Esophagus (tissue), 2 donors: Measurements from ENCODE around the gene FNDC3B. TPM values are rescaled to one million over a fixed set of nuclear protein-coding genes. Genes with fewer than 3 reads are reported as not detected.

Experiments
- H3K27ac ChIP-seq, 2 donors: one replicate each; pipeline ENCODE4 v1.5.1; 2013; ENCODE audit warnings: low read depth in 2 of 2, mild to moderate bottlenecking in 2 of 2, inconsistent platforms in 1 of 2, low read length in 1 of 2, moderate library complexity in 1 of 2
- H3K27me3 ChIP-seq, 2 donors: one replicate each; pipeline ENCODE4 v1.6.1; 2013; ENCODE audit warnings: low read length in 2 of 2, control low read depth in 1 of 2, mild to moderate bottlenecking in 1 of 2; ENCODE audit not compliant: insufficient read depth in 2 of 2, control insufficient read depth in 1 of 2
- H3K36me3 ChIP-seq, 2 donors: one replicate each; pipeline ENCODE4 v1.6.1; 2013; ENCODE audit warnings: low read length in 1 of 2; ENCODE audit not compliant: control insufficient read depth in 2 of 2, insufficient read depth in 2 of 2
- H3K4me1 ChIP-seq, 2 donors: one replicate each; pipeline ENCODE4 v1.6.1; 2013; ENCODE audit warnings: low read length in 1 of 2; ENCODE audit not compliant: control insufficient read depth in 2 of 2, insufficient read depth in 2 of 2
- H3K4me3 ChIP-seq, 2 donors: one replicate each; pipeline ENCODE4 v1.5.1; 2013; ENCODE audit warnings: low read length in 2 of 2, mild to moderate bottlenecking in 2 of 2, low read depth in 1 of 2, moderate library complexity in 1 of 2
- H3K9me3 ChIP-seq, 2 donors: one replicate each; pipeline ENCODE4 v1.6.1; 2013; ENCODE audit warnings: mild to moderate bottlenecking in 2 of 2, low read depth in 1 of 2, low read length in 1 of 2, moderate library complexity in 1 of 2; ENCODE audit not compliant: control insufficient read depth in 2 of 2, insufficient read depth in 1 of 2
- WGBS, 2 donors: extraction: QIAGEN DNeasy Blood & Tissue Kit; methylation state at CpG; one replicate each; pipeline ENCODE4 v1.1.7; 2013; 5-methylcytosine and 5-hydroxymethylcytosine counted together
- polyA plus RNA-seq, 2 donors: library from polyadenylated mRNA; stranded (reverse); fragments of 200-250 nt; gene quantifications; one replicate each; pipeline ENCODE4 v1.2.3, GENCODE V29; 2013
- donor health status: healthy with polysubstance abuse.
- donor health status: Bipolar disorder and iron deficiency.

The FNDC3B gene
- polyA plus RNA-seq, 2 donors, result 2.8 to 3.3 TPM

- no peaks in the 10 kb centered on the region for H3K9me3 ChIP-seq
- H3K36me3 ChIP-seq, result no peaks in the 10 kb centered on the region
- no peak overlapping the region for H3K4me3 ChIP-seq
- WGBS, 2 donors, result 90% methylated on average over 2 of the region's 2 CpGs
- no peak overlapping the region for H3K27ac ChIP-seq
- peaks cover 3 to 6% of the 10 kb centered on the region in 2 donors for H3K4me1 ChIP-seq
- no peaks in the 10 kb centered on the region for H3K27me3 ChIP-seq
Measured at GRCh38 chr3:172213200-172213599, 173.8 kb downstream of the FNDC3B start.

- no peaks in the 10 kb centered on the region for H3K36me3 ChIP-seq
- H3K27ac ChIP-seq, result no peak overlapping the region
- no peaks in the 10 kb centered on the region for H3K27me3 ChIP-seq
- H3K4me3 ChIP-seq, result no peak overlapping the region
- WGBS, 2 donors, result 71 to 77% methylated on average over 4 of the region's 4 CpGs
- H3K4me1 ChIP-seq, result peaks cover 2 to 3% of the 10 kb centered on the region in 2 donors
- no peaks in the 10 kb centered on the region for H3K9me3 ChIP-seq
Measured at GRCh38 chr3:172213904-172214303, 174.5 kb downstream of the FNDC3B start.

GRCh38 chr3:172216267-172216666 lies 176.9 kb downstream of the FNDC3B start:
- H3K4me1 ChIP-seq, result no peaks in the 10 kb centered on the region
- no peaks in the 10 kb centered on the region for H3K27me3 ChIP-seq
- H3K36me3 ChIP-seq, result no peaks in the 10 kb centered on the region
- H3K27ac ChIP-seq, result no peak overlapping the region
- H3K4me3 ChIP-seq, result no peak overlapping the region
- no peaks in the 10 kb centered on the region for H3K9me3 ChIP-seq
- WGBS, 2 donors, result 96 to 98% methylated on average over 5 of the region's 5 CpGs

GRCh38 chr3:172216911-172217310 lies 177.5 kb downstream of the FNDC3B start:
- Histone ChIP-seq H3K4me3 (no peak overlapping the region), H3K4me1 (no peaks in the 10 kb centered on the region), H3K27me3 (no peaks in the 10 kb centered on the region), H3K9me3 (no peaks in the 10 kb centered on the region), H3K36me3 (no peaks in the 10 kb centered on the region), H3K27ac (no peak overlapping the region)
- WGBS, 2 donors, result 89 to 92% methylated on average over 3 of the region's 3 CpGs

- Histone ChIP-seq H3K9me3 (no peaks in the 10 kb centered on the region), H3K36me3 (no peaks in the 10 kb centered on the region), H3K27ac (no peak overlapping the region), H3K4me3 (no peak overlapping the region), H3K4me1 (no peaks in the 10 kb centered on the region), H3K27me3 (no peaks in the 10 kb centered on the region)
- 58 to 59% methylated on average over 5 of the region's 5 CpGs for WGBS, 2 donors
Measured at GRCh38 chr3:172217877-172218276, 178.5 kb downstream of the FNDC3B start.

GRCh38 chr3:172218350-172219323 lies 179.3 kb downstream of the FNDC3B start:
- no peaks in the 10 kb centered on the region for H3K36me3 ChIP-seq
- H3K9me3 ChIP-seq, result no peaks in the 10 kb centered on the region
- WGBS, 2 donors, result 59 to 62% methylated on average over 5 of the region's 5 CpGs
- H3K27me3 ChIP-seq, result no peaks in the 10 kb centered on the region
- no peaks in the 10 kb centered on the region for H3K4me1 ChIP-seq
- H3K4me3 ChIP-seq, result no peak overlapping the region
- no peak overlapping the region for H3K27ac ChIP-seq

- Histone ChIP-seq H3K4me3 (no peak overlapping the region), H3K4me1 (no peaks in the 10 kb centered on the region), H3K27ac (no peak overlapping the region), H3K27me3 (no peaks in the 10 kb centered on the region), H3K36me3 (no peaks in the 10 kb centered on the region), H3K9me3 (no peaks in the 10 kb centered on the region)
Measured at GRCh38 chr3:172219750-172220149, 180.4 kb downstream of the FNDC3B start.

- H3K36me3 ChIP-seq, result no peaks in the 10 kb centered on the region
- no peak overlapping the region for H3K4me3 ChIP-seq
- H3K27ac ChIP-seq, result no peak overlapping the region
- 82 to 87% methylated on average over 2 of the region's 2 CpGs for WGBS, 2 donors
- no peaks in the 10 kb centered on the region for H3K27me3 ChIP-seq
- no peaks in the 10 kb centered on the region for H3K9me3 ChIP-seq
- no peaks in the 10 kb centered on the region for H3K4me1 ChIP-seq
Measured at GRCh38 chr3:172221547-172221946, 182.2 kb downstream of the FNDC3B start.

GRCh38 chr3:172222478-172223071 lies 183.2 kb downstream of the FNDC3B start:
- no peak overlapping the region for H3K27ac ChIP-seq
- 83 to 86% methylated on average over 10 of the region's 10 CpGs for WGBS, 2 donors
- no peak overlapping the region for H3K4me3 ChIP-seq
- H3K4me1 ChIP-seq, result no peaks in the 10 kb centered on the region
- H3K36me3 ChIP-seq, result no peaks in the 10 kb centered on the region
- no peaks in the 10 kb centered on the region for H3K27me3 ChIP-seq
- H3K9me3 ChIP-seq, result no peaks in the 10 kb centered on the region
